ENCODE measurements around the gene BEND5. TPM values are rescaled to one million over a fixed set of nuclear protein-coding genes. Genes with fewer than 3 reads are reported as not detected.

BEND5 gene
- total and polyA plus RNA-seq, 2 donors, result 21.8 to 50.2 TPM

- H3K27me3 ChIP-seq (ENCODE audit: control insufficient read depth in 2 of 2, insufficient read depth in 1 of 2, low read length in 1 of 2), result no peaks in the 10 kb centered on the region
- peak in 1 of 9 donors; percentile 3 for DNase-seq (ENCODE audit: low read depth in 6 of 9, low spot score in 9 of 9)
- peaks cover 0 to 2% of the 10 kb centered on the region in 2 donors for H3K4me1 ChIP-seq (ENCODE audit: control insufficient read depth in 2 of 2, insufficient read depth in 2 of 2, low read length in 2 of 2)
- no peak overlapping the region for H3K4me3 ChIP-seq (ENCODE audit: low read length in 2 of 2)
- H3K9me3 ChIP-seq (ENCODE audit: control insufficient read depth in 2 of 2, insufficient read depth in 1 of 2, low read length in 1 of 2), result no peaks in the 10 kb centered on the region
- no peak overlapping the region for H3K27ac ChIP-seq (ENCODE audit: low read depth in 1 of 2, low read length in 1 of 2)
- peaks cover 21 to 22% of the 10 kb centered on the region in 2 donors for H3K36me3 ChIP-seq (ENCODE audit: control insufficient read depth in 2 of 2, insufficient read depth in 2 of 2, low read length in 1 of 2)
- WGBS, result 91% methylated on average over 7 of the region's 7 CpGs
Observed at GRCh38 chr1:48741380-48741779, 35.3 kb downstream of the BEND5 start.

GRCh38 chr1:48740621-48741020, 36.1 kb downstream of the BEND5 start:
- WGBS, result 95% methylated on average over 3 of the region's 3 CpGs
- no peak for DNase-seq (ENCODE audit: low read depth in 6 of 9, low spot score in 9 of 9)
- Histone ChIP-seq H3K9me3 (ENCODE audit: control insufficient read depth in 2 of 2, insufficient read depth in 1 of 2, low read length in 1 of 2) (no peaks in the 10 kb centered on the region), H3K36me3 (ENCODE audit: control insufficient read depth in 2 of 2, insufficient read depth in 2 of 2, low read length in 1 of 2) (peaks cover 26 to 27% of the 10 kb centered on the region in 2 donors), H3K27ac (ENCODE audit: low read depth in 1 of 2, low read length in 1 of 2) (no peak overlapping the region), H3K4me1 (ENCODE audit: control insufficient read depth in 2 of 2, insufficient read depth in 2 of 2, low read length in 2 of 2) (peaks cover 0 to 2% of the 10 kb centered on the region in 2 donors), H3K4me3 (ENCODE audit: low read length in 2 of 2) (no peak overlapping the region), H3K27me3 (ENCODE audit: control insufficient read depth in 2 of 2, insufficient read depth in 1 of 2, low read length in 1 of 2) (no peaks in the 10 kb centered on the region)

GRCh38 chr1:48739091-48739490, 37.6 kb downstream of the BEND5 start:
- Histone ChIP-seq H3K36me3 (ENCODE audit: control insufficient read depth in 2 of 2, insufficient read depth in 2 of 2, low read length in 1 of 2) (peaks cover 24 to 38% of the 10 kb centered on the region in 2 donors), H3K4me3 (ENCODE audit: low read length in 2 of 2) (no peak overlapping the region), H3K9me3 (ENCODE audit: control insufficient read depth in 2 of 2, insufficient read depth in 1 of 2, low read length in 1 of 2) (no peaks in the 10 kb centered on the region), H3K27ac (ENCODE audit: low read depth in 1 of 2, low read length in 1 of 2) (no peak overlapping the region), H3K27me3 (ENCODE audit: control insufficient read depth in 2 of 2, insufficient read depth in 1 of 2, low read length in 1 of 2) (no peaks in the 10 kb centered on the region), H3K4me1 (ENCODE audit: control insufficient read depth in 2 of 2, insufficient read depth in 2 of 2, low read length in 2 of 2) (no peaks in the 10 kb centered on the region)
- 81% methylated on average over 3 of the region's 3 CpGs for WGBS
- DNase-seq (ENCODE audit: low read depth in 6 of 9, low spot score in 9 of 9), result no peak

- Histone ChIP-seq H3K9me3 (ENCODE audit: control insufficient read depth in 2 of 2, insufficient read depth in 1 of 2, low read length in 1 of 2) (no peaks in the 10 kb centered on the region), H3K4me3 (ENCODE audit: low read length in 2 of 2) (no peak overlapping the region), H3K36me3 (ENCODE audit: control insufficient read depth in 2 of 2, insufficient read depth in 2 of 2, low read length in 1 of 2) (peaks cover 32 to 45% of the 10 kb centered on the region in 2 donors), H3K4me1 (ENCODE audit: control insufficient read depth in 2 of 2, insufficient read depth in 2 of 2, low read length in 2 of 2) (no peaks in the 10 kb centered on the region), H3K27ac (ENCODE audit: low read depth in 1 of 2, low read length in 1 of 2) (no peak overlapping the region), H3K27me3 (ENCODE audit: control insufficient read depth in 2 of 2, insufficient read depth in 1 of 2, low read length in 1 of 2) (no peaks in the 10 kb centered on the region)
- no peak for DNase-seq (ENCODE audit: low read depth in 6 of 9, low spot score in 9 of 9)
- 93% methylated on average over 4 of the region's 4 CpGs for WGBS
Observed at GRCh38 chr1:48738356-48738755, 38.3 kb downstream of the BEND5 start.

GRCh38 chr1:48735796-48736195, 40.9 kb downstream of the BEND5 start:
- no peak for DNase-seq (ENCODE audit: low read depth in 6 of 9, low spot score in 9 of 9)
- H3K36me3 ChIP-seq (ENCODE audit: control insufficient read depth in 2 of 2, insufficient read depth in 2 of 2, low read length in 1 of 2), result peaks cover 44 to 51% of the 10 kb centered on the region in 2 donors
- H3K27me3 ChIP-seq (ENCODE audit: control insufficient read depth in 2 of 2, insufficient read depth in 1 of 2, low read length in 1 of 2), result no peaks in the 10 kb centered on the region
- H3K4me3 ChIP-seq (ENCODE audit: low read length in 2 of 2), result no peak overlapping the region
- no peak overlapping the region for H3K27ac ChIP-seq (ENCODE audit: low read depth in 1 of 2, low read length in 1 of 2)
- WGBS, result 98% methylated on average over 6 of the region's 6 CpGs
- H3K4me1 ChIP-seq (ENCODE audit: control insufficient read depth in 2 of 2, insufficient read depth in 2 of 2, low read length in 2 of 2), result no peaks in the 10 kb centered on the region
- no peaks in the 10 kb centered on the region for H3K9me3 ChIP-seq (ENCODE audit: control insufficient read depth in 2 of 2, insufficient read depth in 1 of 2, low read length in 1 of 2)

- peaks cover 38 to 39% of the 10 kb centered on the region in 2 donors for H3K36me3 ChIP-seq (ENCODE audit: control insufficient read depth in 2 of 2, insufficient read depth in 2 of 2, low read length in 1 of 2)
- H3K4me1 ChIP-seq (ENCODE audit: control insufficient read depth in 2 of 2, insufficient read depth in 2 of 2, low read length in 2 of 2), result no peaks in the 10 kb centered on the region
- H3K27me3 ChIP-seq (ENCODE audit: control insufficient read depth in 2 of 2, insufficient read depth in 1 of 2, low read length in 1 of 2), result no peaks in the 10 kb centered on the region
- 85% methylated on average over 10 of the region's 10 CpGs for WGBS
- no peak overlapping the region for H3K27ac ChIP-seq (ENCODE audit: low read depth in 1 of 2, low read length in 1 of 2)
- no peak for DNase-seq (ENCODE audit: low read depth in 6 of 9, low spot score in 9 of 9)
- H3K9me3 ChIP-seq (ENCODE audit: control insufficient read depth in 2 of 2, insufficient read depth in 1 of 2, low read length in 1 of 2), result no peaks in the 10 kb centered on the region
- no peak overlapping the region for H3K4me3 ChIP-seq (ENCODE audit: low read length in 2 of 2)
Observed at GRCh38 chr1:48730164-48730910, 46.4 kb downstream of the BEND5 start.

GRCh38 chr1:48728584-48728983, 48.1 kb downstream of the BEND5 start:
- over 99% methylated on average over 2 of the region's 2 CpGs for WGBS
- Histone ChIP-seq H3K4me1 (ENCODE audit: control insufficient read depth in 2 of 2, insufficient read depth in 2 of 2, low read length in 2 of 2) (no peaks in the 10 kb centered on the region), H3K4me3 (ENCODE audit: low read length in 2 of 2) (no peak overlapping the region), H3K9me3 (ENCODE audit: control insufficient read depth in 2 of 2, insufficient read depth in 1 of 2, low read length in 1 of 2) (no peaks in the 10 kb centered on the region), H3K27me3 (ENCODE audit: control insufficient read depth in 2 of 2, insufficient read depth in 1 of 2, low read length in 1 of 2) (no peaks in the 10 kb centered on the region), H3K27ac (ENCODE audit: low read depth in 1 of 2, low read length in 1 of 2) (no peak overlapping the region), H3K36me3 (ENCODE audit: control insufficient read depth in 2 of 2, insufficient read depth in 2 of 2, low read length in 1 of 2) (peaks cover 23 to 27% of the 10 kb centered on the region in 2 donors)
- no peak for DNase-seq (ENCODE audit: low read depth in 6 of 9, low spot score in 9 of 9)

- DNase-seq (ENCODE audit: low read depth in 6 of 9, low spot score in 9 of 9), result no peak
- H3K9me3 ChIP-seq (ENCODE audit: control insufficient read depth in 2 of 2, insufficient read depth in 1 of 2, low read length in 1 of 2), result no peaks in the 10 kb centered on the region
- no peaks in the 10 kb centered on the region for H3K27me3 ChIP-seq (ENCODE audit: control insufficient read depth in 2 of 2, insufficient read depth in 1 of 2, low read length in 1 of 2)
- H3K4me1 ChIP-seq (ENCODE audit: control insufficient read depth in 2 of 2, insufficient read depth in 2 of 2, low read length in 2 of 2), result no peaks in the 10 kb centered on the region
- H3K36me3 ChIP-seq (ENCODE audit: control insufficient read depth in 2 of 2, insufficient read depth in 2 of 2, low read length in 1 of 2), result peaks cover 10 to 13% of the 10 kb centered on the region in 2 donors
- H3K27ac ChIP-seq (ENCODE audit: low read depth in 1 of 2, low read length in 1 of 2), result peak overlapping the region in 1 of 2 donors; percentile 21
- no peak overlapping the region for H3K4me3 ChIP-seq (ENCODE audit: low read length in 2 of 2)
- 95% methylated on average over 4 of the region's 4 CpGs for WGBS
Observed at GRCh38 chr1:48726557-48727215, 50.0 kb downstream of the BEND5 start.

GRCh38 chr1:48726139-48726538, 50.6 kb downstream of the BEND5 start:
- peaks cover 8 to 10% of the 10 kb centered on the region in 2 donors for H3K36me3 ChIP-seq (ENCODE audit: control insufficient read depth in 2 of 2, insufficient read depth in 2 of 2, low read length in 1 of 2)
- 97% methylated on average over 2 of the region's 2 CpGs for WGBS

More at GRCh38 chr1:48726139-48726538, 50.6 kb downstream of the BEND5 start:
- H3K27ac ChIP-seq (ENCODE audit: low read depth in 1 of 2, low read length in 1 of 2), result no peak overlapping the region
- H3K4me3 ChIP-seq (ENCODE audit: low read length in 2 of 2), result no peak overlapping the region
- no peaks in the 10 kb centered on the region for H3K9me3 ChIP-seq (ENCODE audit: control insufficient read depth in 2 of 2, insufficient read depth in 1 of 2, low read length in 1 of 2)
- DNase-seq (ENCODE audit: low read depth in 6 of 9, low spot score in 9 of 9), result no peak
- H3K27me3 ChIP-seq (ENCODE audit: control insufficient read depth in 2 of 2, insufficient read depth in 1 of 2, low read length in 1 of 2), result no peaks in the 10 kb centered on the region
- no peaks in the 10 kb centered on the region for H3K4me1 ChIP-seq (ENCODE audit: control insufficient read depth in 2 of 2, insufficient read depth in 2 of 2, low read length in 2 of 2)
